Tibial nerve (tissue), 4 donors: ENCODE results near the gene UBE2J2. TPM values are rescaled to one million over a fixed set of nuclear protein-coding genes. Genes with fewer than 3 reads are reported as not detected.

Experiments used
- DNase-seq, 2 donors: peaks; one replicate each; pipeline ENCODE4 v3.0.0-alpha.2; 2019; ENCODE audit warnings: low spot score in 2 of 2
- H3K27ac ChIP-seq, 4 donors: fragments of 200-600 bp; sonication (generic) in 3 of 4; one replicate each; pipeline ENCODE4 v1.5.1; 2017 to 2019; ENCODE audit warnings: mild to moderate bottlenecking in 1 of 4
- H3K27me3 ChIP-seq, 2 donors: fragments of 200-600 bp; sonication (generic) in 1 of 2; one replicate each; pipeline versions ENCODE4 v1.5.1 to v1.6.0; 2017 to 2019
- H3K36me3 ChIP-seq, 3 donors: fragments of 200-600 bp; sonication (generic); one replicate each; pipeline ENCODE4 v1.5.1; 2018 to 2019
- H3K4me1 ChIP-seq, 4 donors: fragments of 200-600 bp; sonication (generic) in 3 of 4; one replicate each; pipeline ENCODE4 v1.5.1; 2017 to 2019
- H3K4me3 ChIP-seq, 4 donors: fragments of 200-600 bp; sonication (generic) in 3 of 4; one replicate each; pipeline ENCODE4 v1.5.1; 2017 to 2019; ENCODE audit warnings: mild to moderate bottlenecking in 1 of 4, moderate library complexity in 1 of 4
- H3K9me3 ChIP-seq, 4 donors: fragments of 200-600 bp; sonication (generic) in 3 of 4; one replicate each; pipeline ENCODE4 v1.5.1; 2017 to 2019
- CTCF ChIP-seq, 5 experiments: fragments of 200-600 bp in 3 of 5; fragments of 450-650 bp in 2 of 5; sonication (generic) in 3 of 5; IDR thresholded peaks; one replicate each; pipeline ENCODE4 v1.5.1; 2016 to 2019; ENCODE audit warnings: antibody characterized with exemption in 5 of 5, mild to moderate bottlenecking in 3 of 5, moderate library complexity in 2 of 5
- EP300 ChIP-seq, 2 donors: sonication (generic); formaldehyde crosslinking; IDR thresholded peaks; one replicate each; pipeline ENCODE4 v1.6.1; 2017; ENCODE audit warnings: antibody characterized with exemption in 2 of 2, mild to moderate bottlenecking in 1 of 2
- POLR2A ChIP-seq, 2 donors: fragments of 450-650 bp; IDR thresholded peaks; one replicate each; pipeline ENCODE4 v1.6.1; 2017; ENCODE audit warnings: antibody characterized with exemption in 2 of 2, mild to moderate bottlenecking in 2 of 2, moderate library complexity in 2 of 2
- WGBS, 2 donors: methylation state at CpG; one replicate each; pipeline ENCODE4 v1.1.5; 2018; 5-methylcytosine and 5-hydroxymethylcytosine counted together
- total RNA-seq, 4 donors: library from RNA; depleted of rRNA; stranded (reverse); fragments of >200 nt; gene quantifications; one replicate each; pipeline ENCODE4 v1.1.0, GENCODE V29; 2016

Gene UBE2J2
- total RNA-seq, 4 donors from 2014 or later = 42.2 to 61.0 (median 53.5) TPM

- Histone ChIP-seq H3K36me3 (peaks cover 6 to 92% (median 22%) of the 10 kb centered on the region in 3 donors), H3K27ac (no peak overlapping the region), H3K27me3 (no peaks in the 10 kb centered on the region), H3K9me3 (no peaks in the 10 kb centered on the region), H3K4me3 (no peak overlapping the region), H3K4me1 (peaks cover 0 to 31% (median 1%) of the 10 kb centered on the region in 4 donors)
- no peak for DNase-seq
- WGBS, 2 donors = 70 to 73% methylated on average over 10 of the region's 10 CpGs
- TF ChIP-seq EP300 (IDR thresholded peaks at IDR 0.05) (no peak), POLR2A (IDR thresholded peaks at IDR 0.05) (no peak), CTCF (IDR thresholded peaks at IDR 0.05) (no peak)
Observed at GRCh38 chr1:1264868-1265272, 8.8 kb downstream of the UBE2J2 start.

DNA sequence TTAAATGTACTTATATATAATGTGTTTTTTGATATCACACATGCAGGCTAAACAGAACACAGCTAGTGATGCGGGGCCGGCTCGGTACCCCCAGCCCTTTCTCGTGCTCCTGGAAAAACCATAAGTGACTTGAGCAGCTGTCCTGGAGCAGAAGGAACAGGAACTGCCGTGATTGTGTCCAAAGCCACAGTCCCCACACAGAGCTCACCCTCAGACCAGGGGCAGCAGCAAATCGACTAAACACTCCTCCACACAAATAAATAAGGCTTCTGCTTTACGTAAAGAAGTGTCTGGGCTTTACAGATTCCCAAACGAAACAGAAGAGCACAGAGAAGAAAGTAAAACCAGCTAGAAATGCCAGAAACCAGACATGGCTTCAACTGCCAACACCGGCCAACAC is 9.6 kb downstream of the UBE2J2 start:
- TF ChIP-seq CTCF (IDR thresholded peaks at IDR 0.05) (no peak), POLR2A (IDR thresholded peaks at IDR 0.05) (no peak), EP300 (IDR thresholded peaks at IDR 0.05) (no peak)
- 85 to 91% methylated on average over 9 of the region's 9 CpGs for WGBS, 2 donors
- Histone ChIP-seq H3K36me3 (peaks cover 6 to 100% (median 22%) of the 10 kb centered on the region in 3 donors), H3K4me3 (no peak overlapping the region), H3K27me3 (no peaks in the 10 kb centered on the region), H3K4me1 (peaks cover 0 to 23% (median 0%) of the 10 kb centered on the region in 4 donors), H3K27ac (no peak overlapping the region), H3K9me3 (no peaks in the 10 kb centered on the region)
- no peak for DNase-seq

- H3K4me3 ChIP-seq = no peak overlapping the region
- no peak for DNase-seq
- no peaks in the 10 kb centered on the region for H3K27me3 ChIP-seq
- H3K27ac ChIP-seq = no peak overlapping the region
- TF ChIP-seq POLR2A (IDR thresholded peaks at IDR 0.05) = no peak
- no peak for TF ChIP-seq EP300 (IDR thresholded peaks at IDR 0.05)
- no peak for TF ChIP-seq CTCF (IDR thresholded peaks at IDR 0.05)
- peaks cover 6 to 96% (median 22%) of the 10 kb centered on the region in 3 donors for H3K36me3 ChIP-seq
- WGBS, 2 donors = 92 to 94% methylated on average over 8 of the region's 8 CpGs
- H3K4me1 ChIP-seq = peaks cover 0 to 16% (median 0%) of the 10 kb centered on the region in 4 donors
- H3K9me3 ChIP-seq = no peaks in the 10 kb centered on the region
Observed at GRCh38 chr1:1262758-1263157, 10.9 kb downstream of the UBE2J2 start.

GRCh38 chr1:1262071-1262470 is 11.6 kb downstream of the UBE2J2 start:
- TF ChIP-seq POLR2A (IDR thresholded peaks at IDR 0.05) = no peak
- no peak overlapping the region for H3K27ac ChIP-seq
- H3K4me3 ChIP-seq = no peak overlapping the region
- peaks cover 6 to 94% (median 22%) of the 10 kb centered on the region in 3 donors for H3K36me3 ChIP-seq
- no peak for DNase-seq
- no peaks in the 10 kb centered on the region for H3K27me3 ChIP-seq
- no peaks in the 10 kb centered on the region for H3K9me3 ChIP-seq
- peaks cover 0 to 15% (median 0%) of the 10 kb centered on the region in 4 donors for H3K4me1 ChIP-seq
- 95 to 96% methylated on average over 17 of the region's 17 CpGs for WGBS, 2 donors

- Histone ChIP-seq H3K4me3 (no peak overlapping the region), H3K4me1 (peaks cover 0 to 15% (median 0%) of the 10 kb centered on the region in 4 donors), H3K27ac (no peak overlapping the region), H3K9me3 (no peaks in the 10 kb centered on the region), H3K36me3 (peaks cover 6 to 94% (median 18%) of the 10 kb centered on the region in 3 donors), H3K27me3 (no peaks in the 10 kb centered on the region)
- no peak for TF ChIP-seq CTCF (IDR thresholded peaks at IDR 0.05)
- TF ChIP-seq POLR2A (IDR thresholded peaks at IDR 0.05) = no peak
- TF ChIP-seq EP300 (IDR thresholded peaks at IDR 0.05) = no peak
- no peak for DNase-seq
- 68 to 72% methylated on average over 16 of the region's 16 CpGs for WGBS, 2 donors
Observed at GRCh38 chr1:1260843-1261560, 12.7 kb downstream of the UBE2J2 start.
